HEK293 (cell line): ENCODE results near the gene CLIC3.
A peak's percentile ranks its signal among the peaks of the same experiment; 100 is the strongest.

Source experiments
- AEBP2 ChIP-seq: fragments of 450-650 bp; formaldehyde crosslinking; IDR thresholded peaks from 2 replicates; pipeline ENCODE4 v1.5.1; 2016; ENCODE audit warnings: missing biosample characterization, missing genetic modification characterization, borderline replicate concordance
- GFI1B ChIP-seq: fragments of 450-650 bp; formaldehyde crosslinking; IDR thresholded peaks from 2 replicates; pipeline ENCODE4 v1.5.1; 2016; ENCODE audit warnings: missing biosample characterization, missing genetic modification characterization
- GLI4 ChIP-seq: fragments of 450-650 bp; formaldehyde crosslinking; IDR thresholded peaks from 2 replicates; pipeline ENCODE4 v1.5.1; 2016; ENCODE audit warnings: missing biosample characterization, missing genetic modification characterization
- INSM2 ChIP-seq: fragments of 450-650 bp; formaldehyde crosslinking; IDR thresholded peaks from 2 replicates; pipeline ENCODE4 v1.5.1; 2016; ENCODE audit warnings: missing biosample characterization, missing genetic modification characterization
- KLF8 ChIP-seq: fragments of 450-650 bp; formaldehyde crosslinking; IDR thresholded peaks from 2 replicates; pipeline ENCODE4 v1.5.1; 2016; ENCODE audit warnings: missing biosample characterization, missing genetic modification characterization
- MEIS1 ChIP-seq: sonication (generic); formaldehyde crosslinking; IDR thresholded peaks from 2 replicates; pipeline ENCODE4 v1.8.1; 2022; ENCODE audit warnings: missing genetic modification reagents, mild to moderate bottlenecking, borderline replicate concordance
- MZF1 ChIP-seq: fragments of 450-650 bp; formaldehyde crosslinking; IDR thresholded peaks from 2 replicates; pipeline ENCODE4 v1.5.1; 2017; ENCODE audit warnings: missing biosample characterization, missing genetic modification characterization, borderline replicate concordance
- PBX3 ChIP-seq: sonication (generic); formaldehyde crosslinking; IDR thresholded peaks from 2 replicates; pipeline ENCODE4 v1.8.1; 2022; ENCODE audit warnings: mild to moderate bottlenecking, moderate library complexity, missing genetic modification reagents
- SCRT1 ChIP-seq: fragments of 450-650 bp; formaldehyde crosslinking; IDR thresholded peaks from 2 replicates; pipeline ENCODE4 v1.5.1; 2016; ENCODE audit warnings: missing biosample characterization, missing genetic modification characterization, borderline replicate concordance
- SETDB1 ChIP-seq: IDR thresholded peaks from one replicate; pipeline ENCODE4 v1.6.1; 2017; ENCODE audit warnings: mild to moderate bottlenecking, low read length, moderate library complexity, mixed read lengths; ENCODE audit not compliant: insufficient read length
- SP3 ChIP-seq: fragments of 450-650 bp; formaldehyde crosslinking; IDR thresholded peaks from 2 replicates; pipeline ENCODE4 v1.5.1; 2016; ENCODE audit warnings: missing biosample characterization, missing genetic modification characterization
- SP7 ChIP-seq: fragments of 450-650 bp; formaldehyde crosslinking; IDR thresholded peaks from 2 replicates; pipeline ENCODE4 v1.5.1; 2016; ENCODE audit warnings: missing biosample characterization, missing genetic modification characterization
- ZBTB26 ChIP-seq: fragments of 450-650 bp; formaldehyde crosslinking; optimal IDR thresholded peaks from 2 replicates; pipeline ENCODE3; 2016; ENCODE audit warnings: missing biosample characterization, mild to moderate bottlenecking, missing genetic modification characterization
- ZBTB44 ChIP-seq: fragments of 450-650 bp; IDR thresholded peaks from 2 replicates; pipeline ENCODE4 v1.5.1; 2018; ENCODE audit warnings: missing biosample characterization, mild to moderate bottlenecking, missing genetic modification characterization
- ZBTB48 ChIP-seq: fragments of 450-650 bp; formaldehyde crosslinking; IDR thresholded peaks from 2 replicates; pipeline ENCODE4 v1.5.1; 2016; ENCODE audit warnings: missing biosample characterization, missing genetic modification characterization
- ZBTB8A ChIP-seq: fragments of 450-650 bp; formaldehyde crosslinking; IDR thresholded peaks from 2 replicates; pipeline ENCODE4 v1.5.1; 2016; ENCODE audit warnings: missing biosample characterization, missing genetic modification characterization
- ZEB2 ChIP-seq: fragments of 450-650 bp; formaldehyde crosslinking; IDR thresholded peaks from 2 replicates; pipeline ENCODE4 v1.5.1; 2016; ENCODE audit warnings: missing biosample characterization, missing genetic modification characterization
- ZFP3 ChIP-seq: fragments of 450-650 bp; formaldehyde crosslinking; IDR thresholded peaks from 2 replicates; pipeline ENCODE4 v1.5.1; 2016; ENCODE audit warnings: low read depth, missing biosample characterization, missing genetic modification characterization
- ZFP37 ChIP-seq: fragments of 450-650 bp; formaldehyde crosslinking; IDR thresholded peaks from 2 replicates; pipeline ENCODE4 v1.5.1; 2016; ENCODE audit warnings: missing biosample characterization, missing genetic modification characterization
- ZNF362 ChIP-seq: fragments of 450-650 bp; formaldehyde crosslinking; IDR thresholded peaks from 2 replicates; pipeline ENCODE4 v1.5.1; 2016; ENCODE audit warnings: missing biosample characterization, missing genetic modification characterization
- ZNF398 ChIP-seq: fragments of 450-650 bp; formaldehyde crosslinking; IDR thresholded peaks from 2 replicates; pipeline ENCODE4 v1.5.1; 2017; ENCODE audit warnings: missing biosample characterization, missing genetic modification characterization
- ZNF449 ChIP-seq: fragments of 450-650 bp; formaldehyde crosslinking; IDR thresholded peaks from 2 replicates; pipeline ENCODE4 v1.5.1; 2017; ENCODE audit warnings: missing biosample characterization, mild to moderate bottlenecking, missing genetic modification characterization, moderate library complexity
- ZNF521 ChIP-seq: fragments of 450-650 bp; formaldehyde crosslinking; IDR thresholded peaks from 2 replicates; pipeline ENCODE4 v1.5.1; 2017; ENCODE audit warnings: missing biosample characterization, mild to moderate bottlenecking, missing genetic modification characterization
- ZNF76 ChIP-seq: fragments of 450-650 bp; formaldehyde crosslinking; IDR thresholded peaks from 2 replicates; pipeline ENCODE4; 2016; ENCODE audit warnings: low read depth, missing biosample characterization, missing genetic modification characterization, borderline replicate concordance

The CLIC3 gene

GRCh38 chr9:137029058-137029936, 32.9 kb upstream of the CLIC3 start (continued):
- no peak for TF ChIP-seq ZNF449 (tag by site-specific recombination)
- TF ChIP-seq GLI4 (tag by site-specific recombination) = no peak
- TF ChIP-seq SP7 (tag by site-specific recombination) = 0 out of 2 replicates have a peak, but pooled peaks have one; percentile 14
- TF ChIP-seq SP3 = no peak
- TF ChIP-seq SETDB1 = no peak
- no peak for TF ChIP-seq ZNF362
- TF ChIP-seq GFI1B (tag by site-specific recombination) = no peak
- TF ChIP-seq AEBP2 (tag by site-specific recombination) = no peak
- peak; percentile 41; the same call in 1 of the 2 replicates for TF ChIP-seq ZBTB48 (tag by site-specific recombination)
- TF ChIP-seq ZBTB8A (tag by site-specific recombination) = peak; percentile 68
- TF ChIP-seq ZFP37 (tag by site-specific recombination) = 0 out of 2 replicates have a peak, but pooled peaks have one; percentile 22
- no peak for TF ChIP-seq ZNF521 (tag by site-specific recombination)
- TF ChIP-seq SCRT1 (tag by site-specific recombination) = no peak
- no peak for TF ChIP-seq ZBTB44 (tag by site-specific recombination)
- peak; percentile 69 for TF ChIP-seq KLF8 (tag by site-specific recombination)
- no peak for TF ChIP-seq PBX3 (CRISPR knock-in tag)
- TF ChIP-seq MEIS1 (CRISPR knock-in tag) = no peak
- TF ChIP-seq MZF1 = no peak; the same call in 1 of the 2 replicates
- TF ChIP-seq ZNF398 = no peak
- peak; percentile 30; the same call in 1 of the 2 replicates for TF ChIP-seq INSM2 (tag by site-specific recombination)
- TF ChIP-seq ZEB2 (tag by site-specific recombination) = no peak
- TF ChIP-seq ZFP3 (tag by site-specific recombination) = no peak
- TF ChIP-seq ZBTB26 (tag by site-specific recombination) = no peak
- peak; percentile 33; the same call in 1 of the 2 replicates for TF ChIP-seq ZNF76 (tag by site-specific recombination)
